ENCODE measurements around the gene PM20D1.
"Not testable (repeated sequence)": the region's sequence is repeated elsewhere in the genome, so short reads cannot be mapped to it uniquely, and the experiment has no call there.

DNA sequence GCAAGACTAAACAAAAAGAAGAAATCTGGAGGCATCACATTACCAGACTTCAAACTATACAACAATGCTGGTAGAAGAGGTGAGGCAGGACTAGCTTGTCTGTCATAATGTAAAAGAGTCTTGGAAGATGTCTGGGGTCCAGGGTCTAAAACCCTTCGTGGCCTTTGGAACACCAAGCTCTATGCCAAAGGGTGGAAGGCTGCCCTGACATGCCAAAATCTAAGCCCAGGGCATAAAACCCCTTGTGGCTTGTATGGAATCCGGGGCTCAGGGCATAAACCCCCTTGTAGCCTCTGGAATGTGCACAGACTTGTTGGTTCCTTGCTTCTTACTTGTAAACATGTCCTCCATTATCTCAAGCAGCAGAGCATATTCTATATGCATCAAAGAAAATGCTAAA is 7.6 kb upstream of the PM20D1 start:
- TF ChIP-seq ZNF121 (CRISPR knock-in tag; IDR thresholded peaks at IDR 0.05); CBFB (CRISPR knock-in tag; IDR thresholded peaks at IDR 0.05; ENCODE audit: low read depth); FOXP1 (CRISPR knock-in tag; IDR thresholded peaks at IDR 0.05; ENCODE audit: borderline replicate concordance); NR3C1 (CRISPR knock-in tag; conservative IDR thresholded peaks at IDR 0.05; ENCODE audit: low read depth); OVOL2 (CRISPR knock-in tag; IDR thresholded peaks at IDR 0.05; ENCODE audit: borderline replicate concordance); IRF2 (CRISPR knock-in tag; IDR thresholded peaks at IDR 0.05; ENCODE audit: borderline replicate concordance, low read depth): not testable (repeated sequence)
- TF ChIP-seq, protein P1, sequence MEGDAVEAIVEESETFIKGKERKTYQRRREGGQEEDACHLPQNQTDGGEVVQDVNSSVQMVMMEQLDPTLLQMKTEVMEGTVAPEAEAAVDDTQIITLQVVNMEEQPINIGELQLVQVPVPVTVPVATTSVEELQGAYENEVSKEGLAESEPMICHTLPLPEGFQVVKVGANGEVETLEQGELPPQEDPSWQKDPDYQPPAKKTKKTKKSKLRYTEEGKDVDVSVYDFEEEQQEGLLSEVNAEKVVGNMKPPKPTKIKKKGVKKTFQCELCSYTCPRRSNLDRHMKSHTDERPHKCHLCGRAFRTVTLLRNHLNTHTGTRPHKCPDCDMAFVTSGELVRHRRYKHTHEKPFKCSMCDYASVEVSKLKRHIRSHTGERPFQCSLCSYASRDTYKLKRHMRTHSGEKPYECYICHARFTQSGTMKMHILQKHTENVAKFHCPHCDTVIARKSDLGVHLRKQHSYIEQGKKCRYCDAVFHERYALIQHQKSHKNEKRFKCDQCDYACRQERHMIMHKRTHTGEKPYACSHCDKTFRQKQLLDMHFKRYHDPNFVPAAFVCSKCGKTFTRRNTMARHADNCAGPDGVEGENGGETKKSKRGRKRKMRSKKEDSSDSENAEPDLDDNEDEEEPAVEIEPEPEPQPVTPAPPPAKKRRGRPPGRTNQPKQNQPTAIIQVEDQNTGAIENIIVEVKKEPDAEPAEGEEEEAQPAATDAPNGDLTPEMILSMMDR (IDR thresholded peaks at IDR 0.05): not testable (repeated sequence)
- TF ChIP-seq, protein P2, sequence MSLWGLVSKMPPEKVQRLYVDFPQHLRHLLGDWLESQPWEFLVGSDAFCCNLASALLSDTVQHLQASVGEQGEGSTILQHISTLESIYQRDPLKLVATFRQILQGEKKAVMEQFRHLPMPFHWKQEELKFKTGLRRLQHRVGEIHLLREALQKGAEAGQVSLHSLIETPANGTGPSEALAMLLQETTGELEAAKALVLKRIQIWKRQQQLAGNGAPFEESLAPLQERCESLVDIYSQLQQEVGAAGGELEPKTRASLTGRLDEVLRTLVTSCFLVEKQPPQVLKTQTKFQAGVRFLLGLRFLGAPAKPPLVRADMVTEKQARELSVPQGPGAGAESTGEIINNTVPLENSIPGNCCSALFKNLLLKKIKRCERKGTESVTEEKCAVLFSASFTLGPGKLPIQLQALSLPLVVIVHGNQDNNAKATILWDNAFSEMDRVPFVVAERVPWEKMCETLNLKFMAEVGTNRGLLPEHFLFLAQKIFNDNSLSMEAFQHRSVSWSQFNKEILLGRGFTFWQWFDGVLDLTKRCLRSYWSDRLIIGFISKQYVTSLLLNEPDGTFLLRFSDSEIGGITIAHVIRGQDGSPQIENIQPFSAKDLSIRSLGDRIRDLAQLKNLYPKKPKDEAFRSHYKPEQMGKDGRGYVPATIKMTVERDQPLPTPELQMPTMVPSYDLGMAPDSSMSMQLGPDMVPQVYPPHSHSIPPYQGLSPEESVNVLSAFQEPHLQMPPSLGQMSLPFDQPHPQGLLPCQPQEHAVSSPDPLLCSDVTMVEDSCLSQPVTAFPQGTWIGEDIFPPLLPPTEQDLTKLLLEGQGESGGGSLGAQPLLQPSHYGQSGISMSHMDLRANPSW (CRISPR knock-in tag; conservative IDR thresholded peaks at IDR 0.05; ENCODE audit: low read depth): not testable (repeated sequence)
- TF ChIP-seq, protein P3, sequence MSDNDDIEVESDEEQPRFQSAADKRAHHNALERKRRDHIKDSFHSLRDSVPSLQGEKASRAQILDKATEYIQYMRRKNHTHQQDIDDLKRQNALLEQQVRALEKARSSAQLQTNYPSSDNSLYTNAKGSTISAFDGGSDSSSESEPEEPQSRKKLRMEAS (CRISPR knock-in tag; IDR thresholded peaks at IDR 0.05): not testable (repeated sequence)
- TF ChIP-seq, protein P4, sequence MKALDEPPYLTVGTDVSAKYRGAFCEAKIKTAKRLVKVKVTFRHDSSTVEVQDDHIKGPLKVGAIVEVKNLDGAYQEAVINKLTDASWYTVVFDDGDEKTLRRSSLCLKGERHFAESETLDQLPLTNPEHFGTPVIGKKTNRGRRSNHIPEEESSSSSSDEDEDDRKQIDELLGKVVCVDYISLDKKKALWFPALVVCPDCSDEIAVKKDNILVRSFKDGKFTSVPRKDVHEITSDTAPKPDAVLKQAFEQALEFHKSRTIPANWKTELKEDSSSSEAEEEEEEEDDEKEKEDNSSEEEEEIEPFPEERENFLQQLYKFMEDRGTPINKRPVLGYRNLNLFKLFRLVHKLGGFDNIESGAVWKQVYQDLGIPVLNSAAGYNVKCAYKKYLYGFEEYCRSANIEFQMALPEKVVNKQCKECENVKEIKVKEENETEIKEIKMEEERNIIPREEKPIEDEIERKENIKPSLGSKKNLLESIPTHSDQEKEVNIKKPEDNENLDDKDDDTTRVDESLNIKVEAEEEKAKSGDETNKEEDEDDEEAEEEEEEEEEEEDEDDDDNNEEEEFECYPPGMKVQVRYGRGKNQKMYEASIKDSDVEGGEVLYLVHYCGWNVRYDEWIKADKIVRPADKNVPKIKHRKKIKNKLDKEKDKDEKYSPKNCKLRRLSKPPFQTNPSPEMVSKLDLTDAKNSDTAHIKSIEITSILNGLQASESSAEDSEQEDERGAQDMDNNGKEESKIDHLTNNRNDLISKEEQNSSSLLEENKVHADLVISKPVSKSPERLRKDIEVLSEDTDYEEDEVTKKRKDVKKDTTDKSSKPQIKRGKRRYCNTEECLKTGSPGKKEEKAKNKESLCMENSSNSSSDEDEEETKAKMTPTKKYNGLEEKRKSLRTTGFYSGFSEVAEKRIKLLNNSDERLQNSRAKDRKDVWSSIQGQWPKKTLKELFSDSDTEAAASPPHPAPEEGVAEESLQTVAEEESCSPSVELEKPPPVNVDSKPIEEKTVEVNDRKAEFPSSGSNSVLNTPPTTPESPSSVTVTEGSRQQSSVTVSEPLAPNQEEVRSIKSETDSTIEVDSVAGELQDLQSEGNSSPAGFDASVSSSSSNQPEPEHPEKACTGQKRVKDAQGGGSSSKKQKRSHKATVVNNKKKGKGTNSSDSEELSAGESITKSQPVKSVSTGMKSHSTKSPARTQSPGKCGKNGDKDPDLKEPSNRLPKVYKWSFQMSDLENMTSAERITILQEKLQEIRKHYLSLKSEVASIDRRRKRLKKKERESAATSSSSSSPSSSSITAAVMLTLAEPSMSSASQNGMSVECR (CRISPR knock-in tag; IDR thresholded peaks at IDR 0.05; ENCODE audit: borderline replicate concordance): not testable (repeated sequence)

All from WTC11 (cell line).